ENCODE data around the gene ITCH. TPM values are rescaled to one million over a fixed set of nuclear protein-coding genes. Genes with fewer than 3 reads are reported as not detected.

Gene ITCH
- total RNA-seq, 1 donor from 2014 or later = 57.5 TPM

DNA sequence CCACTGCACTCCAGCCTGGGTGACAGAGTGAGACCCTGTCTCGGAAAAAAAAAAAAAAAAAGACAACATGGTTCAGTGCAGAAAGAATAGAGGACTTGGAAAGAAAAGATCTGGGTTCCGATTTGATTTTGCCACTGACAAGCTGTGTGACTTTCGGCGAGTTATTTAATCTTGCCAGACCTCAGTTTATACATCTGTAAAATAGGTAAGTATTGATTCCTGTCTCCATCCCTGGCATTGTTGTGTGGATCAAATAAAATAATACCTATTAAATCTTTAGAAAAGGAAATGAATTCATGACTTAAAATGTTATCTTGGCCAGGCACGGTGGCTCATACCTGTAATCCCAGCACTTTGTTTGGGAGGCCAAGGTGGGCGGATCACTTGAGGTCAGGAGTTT is 7.0 kb downstream of the ITCH start:
- H3K4me3 ChIP-seq = no peak overlapping the region
- intact Hi-C loops (cut with DNase I) = no loop called here
- no peak overlapping the region for H3K27ac ChIP-seq
- TF ChIP-seq, protein P1, sequence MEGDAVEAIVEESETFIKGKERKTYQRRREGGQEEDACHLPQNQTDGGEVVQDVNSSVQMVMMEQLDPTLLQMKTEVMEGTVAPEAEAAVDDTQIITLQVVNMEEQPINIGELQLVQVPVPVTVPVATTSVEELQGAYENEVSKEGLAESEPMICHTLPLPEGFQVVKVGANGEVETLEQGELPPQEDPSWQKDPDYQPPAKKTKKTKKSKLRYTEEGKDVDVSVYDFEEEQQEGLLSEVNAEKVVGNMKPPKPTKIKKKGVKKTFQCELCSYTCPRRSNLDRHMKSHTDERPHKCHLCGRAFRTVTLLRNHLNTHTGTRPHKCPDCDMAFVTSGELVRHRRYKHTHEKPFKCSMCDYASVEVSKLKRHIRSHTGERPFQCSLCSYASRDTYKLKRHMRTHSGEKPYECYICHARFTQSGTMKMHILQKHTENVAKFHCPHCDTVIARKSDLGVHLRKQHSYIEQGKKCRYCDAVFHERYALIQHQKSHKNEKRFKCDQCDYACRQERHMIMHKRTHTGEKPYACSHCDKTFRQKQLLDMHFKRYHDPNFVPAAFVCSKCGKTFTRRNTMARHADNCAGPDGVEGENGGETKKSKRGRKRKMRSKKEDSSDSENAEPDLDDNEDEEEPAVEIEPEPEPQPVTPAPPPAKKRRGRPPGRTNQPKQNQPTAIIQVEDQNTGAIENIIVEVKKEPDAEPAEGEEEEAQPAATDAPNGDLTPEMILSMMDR (IDR thresholded peaks at IDR 0.05) = no peak
- no peak for DNase-seq
- no peaks in the 10 kb centered on the region for H3K9me3 ChIP-seq
- peaks cover 56% of the 10 kb centered on the region for H3K36me3 ChIP-seq
- H3K4me1 ChIP-seq = peaks cover 37% of the 10 kb centered on the region
- no peak for ATAC-seq
- no peaks in the 10 kb centered on the region for H3K27me3 ChIP-seq (ENCODE audit: low read depth)

DNA sequence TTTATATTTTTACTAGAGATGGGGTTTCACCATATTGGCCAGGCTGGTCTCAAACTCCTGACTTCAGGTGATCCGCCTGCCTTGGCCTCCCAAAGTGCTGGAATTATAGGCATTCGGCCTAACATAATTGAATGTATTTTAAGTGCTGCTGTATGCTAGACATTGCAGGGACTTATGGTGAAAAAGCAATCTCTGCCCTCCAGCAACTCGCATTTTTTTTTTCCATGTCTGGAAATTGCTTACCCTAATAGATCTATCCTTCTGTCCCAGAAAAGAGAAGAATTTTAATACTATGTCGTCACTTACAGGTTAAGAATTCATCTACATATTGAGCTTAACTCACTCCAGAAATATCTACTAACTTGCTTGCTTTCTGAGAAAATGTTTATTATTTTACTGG is 10.4 kb downstream of the ITCH start:
- H3K4me1 ChIP-seq = peaks cover 7% of the 10 kb centered on the region
- no peak overlapping the region for H3K27ac ChIP-seq
- TF ChIP-seq, protein P1 (IDR thresholded peaks at IDR 0.05) = no peak
- no peak overlapping the region for H3K4me3 ChIP-seq
- DNase-seq (no peak), ATAC-seq (no peak)
- H3K27me3 ChIP-seq (ENCODE audit: low read depth) = no peaks in the 10 kb centered on the region
- H3K36me3 ChIP-seq = peaks cover 72% of the 10 kb centered on the region
- no peaks in the 10 kb centered on the region for H3K9me3 ChIP-seq
- intact Hi-C loops (cut with DNase I) = no loop called here

DNA sequence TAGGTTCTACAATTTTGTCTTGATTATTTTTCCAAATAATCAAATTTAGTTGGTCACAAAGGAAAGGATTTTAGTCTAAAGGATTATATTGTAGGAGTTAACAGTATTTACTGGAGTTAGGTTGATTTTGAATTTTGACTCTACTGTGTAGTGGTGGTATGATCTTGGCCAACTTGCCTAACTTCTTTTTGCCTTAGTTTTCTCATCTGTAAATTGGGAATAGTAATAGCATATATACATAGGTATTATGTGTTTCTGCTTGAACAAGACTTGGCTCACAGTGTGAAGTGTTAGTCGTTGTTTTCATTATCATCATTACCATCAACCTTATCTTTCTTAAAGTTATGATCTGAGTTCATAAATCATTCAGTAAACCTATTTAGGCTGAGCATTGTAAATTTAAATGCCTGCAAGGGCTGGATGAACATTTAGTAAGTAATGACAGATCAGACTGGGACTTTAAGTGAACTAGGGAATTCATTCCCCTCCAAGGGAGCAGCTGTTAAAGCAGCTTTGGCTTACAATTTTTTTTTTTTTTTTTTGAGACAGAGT is 11.2 kb downstream of the ITCH start:
- Histone ChIP-seq H3K4me1 (peaks cover 4% of the 10 kb centered on the region), H3K9me3 (no peaks in the 10 kb centered on the region), H3K27ac (no peak overlapping the region), H3K27me3 (ENCODE audit: low read depth) (no peaks in the 10 kb centered on the region), H3K4me3 (no peak overlapping the region), H3K36me3 (peaks cover 70% of the 10 kb centered on the region)
- TF ChIP-seq, protein P1 (IDR thresholded peaks at IDR 0.05) = no peak
- no peak for ATAC-seq
- intact Hi-C loops (cut with DNase I) = no loop called here
- no peak for DNase-seq

DNA sequence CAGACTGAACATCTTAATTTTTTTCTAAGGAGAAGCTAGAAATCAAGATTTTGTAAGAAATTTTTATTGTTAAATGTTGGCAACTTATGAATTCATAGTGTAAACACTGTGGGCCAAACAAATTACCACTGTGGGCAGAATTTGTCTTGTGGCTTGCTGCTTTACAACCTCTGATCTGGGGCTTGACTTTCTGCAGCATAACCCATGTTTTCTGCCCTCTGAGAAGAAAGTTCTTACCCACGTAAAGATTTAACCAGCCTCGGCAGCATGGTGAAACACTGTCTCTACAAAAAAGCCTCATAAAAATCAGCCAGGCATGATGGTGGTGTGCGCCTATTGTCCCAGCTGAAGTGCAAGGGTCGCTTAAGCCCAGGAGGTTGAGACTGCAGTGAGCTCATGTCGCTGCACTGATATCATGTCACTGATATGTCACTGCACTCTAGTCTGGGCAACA is 12.9 kb downstream of the ITCH start:
- Histone ChIP-seq H3K36me3 (peaks cover 55% of the 10 kb centered on the region), H3K27me3 (ENCODE audit: low read depth) (no peaks in the 10 kb centered on the region), H3K27ac (no peak overlapping the region), H3K4me1 (peaks cover 4% of the 10 kb centered on the region), H3K4me3 (no peak overlapping the region), H3K9me3 (no peaks in the 10 kb centered on the region)
- intact Hi-C loops (cut with DNase I) = no loop called here
- DNase-seq (no peak), ATAC-seq (no peak)
- TF ChIP-seq, protein P1 (IDR thresholded peaks at IDR 0.05) = no peak

DNA sequence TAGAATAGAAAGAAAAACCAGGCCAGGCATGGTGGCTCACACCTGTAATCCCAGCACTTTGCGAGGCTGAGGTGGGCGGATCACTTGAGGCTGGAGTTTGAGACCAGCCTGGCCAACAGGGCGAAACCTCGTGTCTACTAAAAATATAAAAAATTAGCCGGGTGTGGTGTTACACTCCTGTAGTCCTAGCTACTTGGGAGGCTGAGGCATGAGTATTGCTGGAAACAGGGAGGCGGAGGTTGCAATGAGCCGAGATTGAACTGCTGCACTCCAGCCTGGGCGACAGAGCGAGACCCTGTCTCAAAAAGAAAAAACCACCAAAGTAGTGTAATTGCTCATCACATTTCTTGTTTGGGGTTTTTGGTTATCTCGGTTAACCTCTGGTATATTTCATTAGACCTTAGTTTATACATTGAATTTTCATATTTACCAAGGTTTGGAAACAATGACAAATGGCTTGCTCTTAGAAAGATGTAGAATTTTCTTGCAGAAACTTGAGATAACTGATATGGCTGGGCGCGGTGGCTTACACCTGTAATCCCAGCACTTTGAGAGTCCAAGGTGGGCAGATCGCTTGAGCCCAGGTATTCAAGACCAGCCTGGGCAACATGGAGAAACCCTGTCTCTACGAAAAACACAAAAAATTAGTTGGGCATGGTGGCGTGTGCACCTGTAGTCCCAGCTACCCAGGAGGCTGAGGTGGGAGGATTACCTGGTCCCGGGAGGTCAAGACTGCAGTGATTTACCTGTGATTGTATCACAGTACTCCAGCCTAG is 14.2 kb downstream of the ITCH start:
- TF ChIP-seq, protein P1 (IDR thresholded peaks at IDR 0.05) = no peak

More for the DNA sequence above, 14.2 kb downstream of the ITCH start:
- Histone ChIP-seq H3K27me3 (ENCODE audit: low read depth) (no peaks in the 10 kb centered on the region), H3K36me3 (peaks cover 47% of the 10 kb centered on the region), H3K9me3 (no peaks in the 10 kb centered on the region), H3K4me3 (no peak overlapping the region), H3K27ac (no peak overlapping the region), H3K4me1 (peaks cover 10% of the 10 kb centered on the region)
- intact Hi-C loops (cut with DNase I) = no loop called here
- DNase-seq = no peak
- ATAC-seq = no peak

Measured in lower lobe of right lung (tissue), 2 donors.